GM18519 (cell line): ENCODE results near the gene GPRIN3.
A peak's percentile ranks its signal among the peaks of the same experiment; 100 is the strongest.
"Not testable (repeated sequence)": the region's sequence is repeated elsewhere in the genome, so short reads cannot be mapped to it uniquely, and the experiment has no call there.

ENCODE experiments used
- ATAC-seq: cut with Tn5 transposase; IDR thresholded peaks from one replicate; pipeline ENCODE4 v1.9.1; 2021; ENCODE audit warnings: mild to moderate bottlenecking, moderate library complexity; ENCODE audit not compliant: unreplicated experiment, low FRiP score

The GPRIN3 gene

DNA sequence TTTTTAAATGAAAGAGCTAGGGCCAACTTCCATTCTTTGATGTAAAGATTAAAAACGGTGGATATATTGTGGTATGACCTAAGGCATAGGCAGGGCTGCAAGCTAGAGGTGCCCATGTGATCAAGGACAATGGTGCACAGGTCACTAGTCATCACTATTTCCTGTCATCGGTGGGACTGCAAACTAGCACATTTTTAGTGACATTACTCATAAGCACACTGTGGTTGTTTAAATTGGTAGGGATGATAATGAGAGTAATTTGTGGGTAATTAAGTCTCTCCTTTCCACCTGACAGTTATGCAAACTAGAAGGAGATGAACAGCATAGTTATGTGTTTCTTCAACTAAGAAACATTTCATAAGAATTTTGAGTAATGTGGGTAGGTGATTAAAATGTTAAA is 85.4 kb downstream of the GPRIN3 start:
- ATAC-seq: peak; percentile 68

DNA sequence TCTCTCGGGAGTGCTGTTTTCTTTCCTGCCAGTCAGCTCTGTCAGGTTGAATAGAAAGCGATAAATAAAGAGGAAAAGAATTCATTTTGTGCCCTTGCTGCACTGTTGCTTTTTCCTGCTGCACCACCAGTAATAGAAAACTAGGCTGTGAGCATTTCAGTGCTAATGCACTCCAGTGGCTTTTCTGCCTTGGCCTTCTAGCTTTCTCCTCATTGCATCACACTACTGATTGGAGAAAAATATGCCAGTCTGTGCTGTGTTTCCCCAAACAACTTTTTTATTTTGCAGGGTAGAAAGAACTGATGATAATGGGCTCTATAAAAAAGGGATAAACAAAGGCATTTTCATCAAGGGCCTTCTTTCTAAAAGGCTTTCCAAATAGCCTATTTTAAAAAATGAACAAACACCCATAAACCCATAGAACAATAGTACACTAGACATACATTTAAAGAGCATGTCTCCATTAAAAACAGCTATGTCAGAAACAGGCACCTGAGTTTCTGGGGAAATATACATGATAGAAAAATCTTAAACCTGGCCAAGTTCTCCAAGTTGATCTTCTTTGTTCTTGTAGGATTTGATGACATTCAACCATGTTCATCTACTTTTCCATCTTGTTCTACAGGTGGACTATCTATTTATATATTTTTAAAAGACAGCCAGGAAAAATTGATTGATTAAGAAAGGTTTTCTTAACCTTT is 86.3 kb downstream of the GPRIN3 start:
- no peak for ATAC-seq

DNA sequence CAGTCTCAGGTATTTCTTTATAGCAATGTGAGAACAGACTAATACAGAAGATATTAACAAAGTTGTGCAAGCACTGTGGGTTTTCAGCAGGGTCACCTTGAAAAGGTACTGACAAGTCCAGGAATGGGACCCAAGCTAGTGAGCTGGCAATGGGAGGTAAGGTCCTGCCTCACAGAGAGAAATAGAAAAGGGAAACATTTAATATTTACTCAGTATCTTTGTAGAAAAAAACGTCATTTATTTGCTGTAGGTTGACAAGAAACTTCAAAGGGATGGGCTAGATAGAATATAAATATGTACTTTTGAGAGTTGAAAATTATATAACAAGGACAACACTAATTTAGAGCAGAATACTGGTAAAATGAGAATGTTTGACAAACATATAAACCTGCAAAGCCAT is 89.0 kb downstream of the GPRIN3 start:
- no peak for ATAC-seq

DNA sequence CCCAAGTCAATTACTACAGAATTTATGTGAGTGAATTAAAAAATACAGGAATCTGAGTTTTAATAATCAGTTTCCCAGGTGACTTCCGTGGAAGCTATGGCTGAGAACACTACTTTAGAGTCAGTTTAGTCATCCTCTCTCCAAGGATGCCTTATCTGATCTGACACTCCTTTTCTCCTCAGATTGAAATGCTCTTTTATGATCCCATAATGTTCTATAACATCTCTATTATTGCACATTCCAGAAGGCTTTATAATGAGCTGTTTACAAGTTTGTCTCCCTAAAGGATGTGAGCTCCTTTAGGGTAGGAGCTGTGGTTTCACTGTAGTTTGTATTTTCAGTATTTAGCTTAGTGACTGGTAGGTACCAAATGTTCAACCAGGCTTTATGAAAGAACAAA is 90.0 kb downstream of the GPRIN3 start:
- no peak for ATAC-seq

DNA sequence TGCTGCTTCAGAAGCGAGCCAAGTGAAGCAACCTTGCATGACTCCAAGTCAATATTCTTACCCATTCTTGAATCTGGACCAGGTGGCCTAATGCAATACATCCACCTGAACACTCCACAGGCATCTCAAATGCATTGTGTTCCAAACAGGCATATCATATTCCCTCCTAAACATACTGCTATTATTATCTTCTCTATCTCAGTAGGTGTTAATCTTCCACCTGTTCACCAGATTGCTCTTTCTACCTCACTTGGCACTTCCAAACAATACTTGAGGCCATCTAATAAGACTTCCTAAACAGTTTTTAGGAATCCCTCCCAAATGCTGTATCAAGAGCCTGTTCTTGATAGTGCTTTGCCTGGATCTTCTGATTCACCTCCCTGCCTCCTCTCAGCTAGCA is 90.7 kb downstream of the GPRIN3 start:
- ATAC-seq: no peak

DNA sequence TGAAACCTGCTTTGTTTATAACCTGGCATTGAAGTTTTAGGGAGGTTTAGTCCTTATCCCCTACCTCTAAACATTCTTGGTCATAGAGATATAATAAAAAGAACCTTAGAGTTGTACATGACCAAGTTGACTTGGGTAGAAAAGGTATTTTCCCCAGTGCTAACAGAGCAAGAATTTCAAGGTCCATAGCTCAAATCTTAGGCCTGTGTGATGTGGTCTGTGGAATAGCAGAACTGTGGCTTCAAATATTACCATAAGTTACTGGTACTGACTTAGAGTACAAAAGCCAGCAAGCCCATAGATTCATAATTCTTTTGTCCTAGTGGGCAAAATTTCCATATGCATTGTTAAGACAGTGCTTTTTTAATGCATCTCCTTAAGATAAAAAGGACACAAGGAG is 91.2 kb downstream of the GPRIN3 start:
- ATAC-seq: no peak

DNA sequence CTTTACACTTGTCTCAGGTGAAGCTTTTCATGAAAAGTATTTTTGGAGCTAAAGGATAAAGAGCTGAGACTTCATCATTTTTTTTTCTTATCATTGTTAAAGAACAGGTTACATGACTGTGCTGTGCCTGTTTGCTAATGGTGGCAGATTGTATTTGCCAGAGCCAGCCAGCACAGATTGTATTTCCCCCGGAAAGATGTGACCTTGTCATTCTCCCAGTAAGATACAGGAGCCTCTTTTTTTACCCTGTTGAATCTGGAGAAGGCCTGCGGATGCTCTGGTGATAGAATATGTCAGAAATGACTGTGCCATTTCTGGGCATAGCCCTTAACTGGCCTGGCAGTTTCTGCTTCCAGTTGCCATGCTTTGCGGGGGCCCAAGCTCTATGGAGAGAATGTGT is 91.9 kb downstream of the GPRIN3 start:
- no peak for ATAC-seq

DNA sequence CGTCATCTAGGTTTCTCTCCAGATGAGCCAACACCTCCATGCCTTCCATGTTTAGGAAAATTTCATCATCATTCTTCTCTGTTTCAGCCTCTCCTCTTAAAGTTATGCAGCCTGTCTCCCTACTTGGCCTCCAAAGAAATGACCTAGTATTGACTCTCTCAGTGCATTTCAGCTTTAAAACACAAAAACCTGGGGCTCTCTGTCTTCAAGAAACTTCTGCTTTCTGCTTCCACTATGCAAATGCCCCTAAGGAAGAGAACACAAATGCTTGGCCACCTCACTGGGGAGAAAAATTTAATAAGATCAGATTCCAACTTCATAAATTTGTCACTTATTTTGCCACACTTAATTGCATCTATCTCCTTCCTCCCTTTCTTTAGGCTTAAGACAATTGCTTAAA is 93.3 kb downstream of the GPRIN3 start:
- no peak for ATAC-seq

DNA sequence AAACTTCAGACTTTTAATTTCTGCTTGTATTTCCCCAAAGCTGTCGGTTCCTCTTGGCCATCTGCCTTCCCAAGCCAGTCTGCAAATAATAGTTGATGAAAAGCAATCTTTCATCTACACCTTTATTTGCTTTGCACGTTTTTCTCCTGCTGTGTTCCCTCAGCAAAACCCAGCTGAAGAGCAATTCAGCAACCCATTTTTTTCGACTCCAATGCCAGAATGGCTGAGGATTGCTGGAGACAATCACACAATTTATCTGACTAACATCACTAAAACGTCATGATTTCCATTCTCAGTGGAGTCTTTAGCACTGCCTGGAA is 94.3 kb downstream of the GPRIN3 start:
- ATAC-seq: no peak

DNA sequence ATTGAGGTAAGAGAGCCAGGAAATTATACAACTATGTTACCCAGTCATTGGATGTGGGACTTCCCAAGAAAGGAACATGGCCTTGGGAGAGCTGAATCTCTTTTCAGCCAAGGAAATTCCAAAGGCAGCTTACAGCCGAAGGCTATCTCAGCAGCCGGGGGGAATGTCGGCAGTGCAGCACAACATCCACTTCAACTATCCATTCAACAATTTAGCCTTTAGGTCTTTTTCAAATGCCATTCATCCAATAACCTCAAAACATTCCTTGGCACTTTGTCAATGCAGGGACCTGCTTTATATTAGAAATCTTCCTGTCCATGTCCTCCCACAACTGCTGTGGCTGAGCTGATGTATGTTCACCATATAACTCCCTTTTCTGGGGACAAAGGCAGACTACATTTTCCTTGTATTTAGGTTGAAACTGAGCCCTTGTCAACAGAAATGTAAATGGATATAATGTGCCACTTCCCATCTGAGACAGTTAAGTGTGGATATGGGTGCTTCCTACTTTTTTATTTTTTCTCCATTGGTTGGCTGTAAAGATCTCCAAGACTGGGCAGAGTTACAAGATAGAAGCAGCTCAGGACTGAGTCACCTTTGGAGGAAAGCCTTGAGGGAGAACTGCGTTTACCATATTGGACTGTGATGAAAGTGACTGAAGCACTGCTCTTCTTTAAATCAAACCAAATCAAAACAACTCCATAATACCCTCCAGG is 94.8 kb downstream of the GPRIN3 start:
- ATAC-seq: no peak

DNA sequence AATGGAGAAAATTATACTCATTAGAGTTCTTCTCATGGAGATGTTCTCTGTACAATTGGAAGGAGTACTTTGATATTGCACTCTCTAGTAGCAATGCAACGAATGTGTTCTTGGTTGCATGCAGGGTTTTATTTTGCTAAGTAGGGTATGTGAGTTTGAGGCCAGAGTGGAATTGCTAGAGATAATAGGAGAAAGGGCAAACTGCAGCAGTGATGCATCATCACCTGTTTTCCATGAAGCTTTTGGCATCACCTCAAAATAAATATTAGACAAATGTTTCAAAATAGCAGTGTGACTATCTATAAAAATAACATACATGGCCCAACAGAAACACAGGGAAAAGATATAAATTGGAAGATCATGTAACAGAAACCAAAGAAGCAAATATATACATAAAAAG is 103.0 kb downstream of the GPRIN3 start:
- ATAC-seq: no peak

DNA sequence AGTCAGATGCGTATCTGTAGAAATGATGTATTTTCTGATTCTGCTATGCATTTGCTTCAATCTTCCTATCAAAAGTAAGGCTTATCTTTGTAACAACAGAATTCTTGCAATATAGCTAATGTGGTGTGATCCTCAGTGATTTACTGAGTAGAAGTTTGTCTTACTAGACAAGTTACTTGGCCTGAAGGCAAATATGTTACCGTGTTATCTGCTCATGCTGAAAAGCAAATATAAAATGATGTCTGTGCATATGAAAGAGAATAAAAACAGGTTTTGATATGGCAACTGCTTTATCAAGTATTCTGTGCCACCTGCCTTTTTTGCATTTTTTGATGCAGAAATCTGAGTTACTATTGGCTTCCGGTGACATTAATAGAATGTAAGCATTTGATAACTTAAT is 103.7 kb downstream of the GPRIN3 start:
- no peak for ATAC-seq

DNA sequence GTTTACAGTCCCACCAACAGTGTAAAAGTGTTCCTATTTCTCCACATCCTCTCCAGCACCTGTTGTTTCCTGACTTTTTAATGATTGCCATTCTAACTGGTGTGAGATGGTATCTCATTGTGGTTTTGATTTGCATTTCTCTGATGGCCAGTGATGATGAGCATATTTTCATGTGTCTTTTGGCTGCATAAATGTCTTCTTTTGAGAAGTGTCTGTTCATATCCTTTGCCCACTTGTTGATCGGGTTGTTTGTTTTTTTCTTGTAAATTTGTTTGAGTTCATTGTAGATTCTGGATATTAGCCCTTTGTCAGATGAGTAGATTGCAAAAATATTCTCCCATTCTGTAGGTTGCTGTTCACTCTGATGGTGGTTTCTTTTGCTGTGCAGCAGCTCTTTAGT is 108.2 kb downstream of the GPRIN3 start:
- not testable (repeated sequence) for ATAC-seq

DNA sequence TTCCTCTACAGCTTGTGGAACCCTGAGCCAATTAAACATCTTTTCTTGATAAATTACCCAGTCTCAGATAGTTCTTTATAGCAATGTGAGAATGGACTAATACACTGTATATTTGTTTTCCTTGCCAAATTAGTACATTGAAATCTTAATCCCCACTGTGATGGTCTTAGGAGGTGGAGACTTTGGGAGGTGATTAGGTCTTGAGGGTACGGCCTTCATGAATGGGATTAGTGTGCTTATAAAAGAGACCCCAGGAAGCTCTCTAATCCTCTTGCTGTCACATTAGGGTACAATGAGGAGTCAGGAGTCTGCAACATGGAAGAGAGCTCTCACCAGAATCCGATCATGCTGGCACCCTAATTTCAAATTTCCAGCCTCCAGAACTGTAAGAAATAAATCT is 109.7 kb downstream of the GPRIN3 start:
- ATAC-seq: no peak

DNA sequence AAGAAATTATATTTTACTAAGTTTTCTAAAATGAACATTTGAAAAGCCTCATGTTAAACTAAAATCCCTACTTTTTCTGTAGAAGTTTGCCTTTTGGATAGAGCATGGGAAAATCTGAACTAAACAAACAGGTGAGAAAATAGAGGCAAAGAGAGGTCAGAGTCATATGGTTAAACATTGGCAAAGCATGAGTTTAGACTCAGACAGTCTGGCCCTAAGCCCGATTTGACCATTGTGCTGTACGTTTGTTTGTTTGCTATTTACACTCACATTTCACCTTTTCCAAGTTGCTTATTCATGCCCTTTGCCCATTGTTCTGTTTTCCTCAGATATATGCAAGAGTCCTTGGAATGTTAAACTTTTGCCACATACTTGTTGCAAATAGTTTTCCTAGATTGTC is 110.9 kb downstream of the GPRIN3 start:
- ATAC-seq: no peak

DNA sequence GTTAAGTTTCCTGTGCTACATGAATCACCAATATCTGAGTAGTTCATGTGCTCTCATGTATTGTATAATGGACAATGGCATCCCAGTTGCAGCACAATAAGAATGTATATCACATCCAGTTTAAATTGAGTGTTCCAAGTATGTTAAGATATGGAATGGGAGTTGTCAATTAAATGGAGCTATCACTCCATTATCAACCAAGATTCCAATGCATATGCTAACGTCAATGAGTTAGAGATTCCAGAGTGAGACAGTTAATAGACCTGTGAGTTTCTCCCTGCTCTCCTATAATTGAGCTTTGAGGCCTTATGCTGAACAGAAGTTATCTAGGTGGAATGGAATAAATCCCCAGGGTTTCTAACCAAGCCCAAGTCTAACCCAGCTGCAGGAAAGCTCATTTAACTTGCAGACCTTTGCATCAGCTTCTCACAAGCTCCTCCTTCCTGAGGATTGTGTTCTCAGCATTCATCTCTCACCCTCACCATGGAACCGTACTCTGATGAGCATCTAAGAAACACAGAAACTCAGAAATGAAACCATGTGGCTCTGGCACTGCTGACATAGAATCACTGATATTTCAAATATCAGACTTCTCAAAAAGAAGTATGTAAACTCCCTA is 111.4 kb downstream of the GPRIN3 start:
- no peak for ATAC-seq

DNA sequence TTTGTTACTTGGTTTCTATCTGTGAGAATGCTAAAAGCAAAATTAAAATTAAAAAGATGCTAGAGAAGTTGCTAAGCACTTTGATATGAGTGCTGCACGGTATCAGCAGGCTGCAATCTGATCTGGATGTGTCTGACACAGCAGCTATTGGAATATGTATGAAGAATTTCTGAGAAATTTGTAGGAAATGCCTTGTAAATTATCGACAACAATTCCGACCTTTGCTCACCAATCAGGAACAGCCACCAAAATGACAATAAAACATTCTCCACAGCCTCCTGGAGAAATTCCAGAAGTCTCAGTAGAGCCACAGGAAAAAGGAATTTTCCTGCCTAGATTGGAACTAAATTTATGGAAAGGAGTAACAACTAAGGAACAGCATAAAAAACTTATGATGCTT is 113.8 kb downstream of the GPRIN3 start:
- no peak for ATAC-seq
